ENCODE results near the gene CAMTA1.

The CAMTA1 gene

GRCh38 chr1:6777813-6778212, 7.4 kb upstream of the CAMTA1 start:
- DNase-seq = no peak

- no peak for DNase-seq
Measured at GRCh38 chr1:6779089-6779805, 6.0 kb upstream of the CAMTA1 start.

- no peak for DNase-seq
Measured at GRCh38 chr1:6782151-6782550, 3.1 kb upstream of the CAMTA1 start.

GRCh38 chr1:6783221-6783620, 2.0 kb upstream of the CAMTA1 start:
- no peak for DNase-seq

GRCh38 chr1:6783936-6784559, 1.2 kb upstream of the CAMTA1 start:
- DNase-seq = no peak

- peak; percentile 96 to 100 (median 100) for DNase-seq
Measured at GRCh38 chr1:6784560-6785317, 515 bp upstream of the CAMTA1 start.

GRCh38 chr1:6785728-6786505, 663 bp downstream of the CAMTA1 start:
- peak in 1 of 4 experiments; percentile 44 for DNase-seq

GRCh38 chr1:6788946-6789345, 3.7 kb downstream of the CAMTA1 start:
- no peak for DNase-seq

GRCh38 chr1:6790146-6790545, 4.9 kb downstream of the CAMTA1 start:
- no peak for DNase-seq

- no peak for DNase-seq
Measured at GRCh38 chr1:6794164-6794563, 8.9 kb downstream of the CAMTA1 start.

GRCh38 chr1:6795203-6795602, 9.9 kb downstream of the CAMTA1 start:
- DNase-seq = no peak

GRCh38 chr1:6795661-6796060, 10.4 kb downstream of the CAMTA1 start:
- DNase-seq = no peak

GRCh38 chr1:6796095-6796494, 10.8 kb downstream of the CAMTA1 start:
- DNase-seq = no peak

- DNase-seq = no peak
Measured at GRCh38 chr1:6799499-6799898, 14.2 kb downstream of the CAMTA1 start.

- DNase-seq = no peak
Measured at GRCh38 chr1:6800745-6801144, 15.5 kb downstream of the CAMTA1 start.

GRCh38 chr1:6801199-6801598, 15.9 kb downstream of the CAMTA1 start:
- DNase-seq = no peak

GRCh38 chr1:6801966-6802365, 16.7 kb downstream of the CAMTA1 start:
- DNase-seq = no peak

GRCh38 chr1:6802454-6802853, 17.2 kb downstream of the CAMTA1 start:
- no peak for DNase-seq

GRCh38 chr1:6802893-6803292, 17.6 kb downstream of the CAMTA1 start:
- DNase-seq = no peak

GRCh38 chr1:6803357-6803756, 18.1 kb downstream of the CAMTA1 start:
- no peak for DNase-seq

GRCh38 chr1:6805004-6805416, 19.8 kb downstream of the CAMTA1 start:
- no peak for DNase-seq

- DNase-seq = no peak
Measured at GRCh38 chr1:6807782-6808181, 22.5 kb downstream of the CAMTA1 start.

- DNase-seq = no peak
Measured at GRCh38 chr1:6809461-6809860, 24.2 kb downstream of the CAMTA1 start.

All from activated naive CD4-positive, alpha-beta T cell (primary cell).